HG03442 (cell line): ENCODE results near the gene MAGI1.

ENCODE experiments used
- ATAC-seq: cut with Tn5 transposase; IDR thresholded peaks from one replicate; pipeline ENCODE4 v1.9.1; 2021; ENCODE audit warnings: mild to moderate bottlenecking, moderate library complexity; ENCODE audit not compliant: unreplicated experiment

Gene MAGI1

DNA sequence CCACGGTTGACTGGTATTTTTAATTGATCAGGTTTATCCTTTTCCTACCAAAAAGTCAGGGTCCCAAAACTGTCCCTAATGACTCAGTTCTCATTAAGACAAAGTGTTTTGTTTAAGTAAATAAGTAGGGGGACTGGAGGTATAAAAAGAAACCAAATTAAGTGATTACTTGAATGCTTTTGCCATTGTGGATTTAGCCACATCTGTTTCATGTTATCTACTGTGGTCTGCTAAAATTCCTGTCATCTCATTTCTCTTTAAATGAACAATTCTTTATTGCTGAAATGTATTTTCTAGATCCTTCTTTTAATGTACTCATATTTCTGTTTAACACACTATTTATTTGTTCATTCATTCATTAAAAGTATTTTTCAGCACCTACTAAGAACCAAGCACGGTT is 725.1 kb downstream of the MAGI1 start:
- no peak for ATAC-seq

DNA sequence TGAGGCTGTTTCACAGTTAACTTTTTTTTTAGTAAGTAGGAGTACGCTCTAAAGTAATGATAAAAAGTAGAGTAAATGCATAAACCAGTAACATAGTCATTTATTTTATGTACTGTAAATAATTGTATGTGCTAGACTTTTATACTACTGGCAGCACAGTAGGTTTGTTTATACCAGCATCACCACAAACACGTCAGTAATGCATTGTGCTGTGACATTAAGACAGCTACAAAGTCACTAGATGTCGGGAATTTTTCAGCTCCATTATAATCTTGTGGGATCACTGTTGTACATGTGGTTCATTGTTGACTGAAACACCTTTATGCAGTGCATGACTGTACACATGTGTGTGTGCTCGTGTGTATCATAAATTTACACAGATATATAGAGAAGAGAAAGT is 732.9 kb downstream of the MAGI1 start:
- ATAC-seq, result no peak
